Stimulated activated CD8-positive, alpha-beta memory T cell treated with anti-CD3 and anti-CD28 coated beads, Interleukin-7, amount 100 ng/mL, for 48 hours (primary cell): ENCODE measurements around the gene RNF13.
A peak's percentile ranks its signal among the peaks of the same experiment; 100 is the strongest.

Experiments used
- DNase-seq, 2 donors: peaks; one replicate each; pipeline ENCODE4 v3.0.0-alpha.2; 2020; ENCODE audit warnings: low read depth in 1 of 2; ENCODE audit errors: extremely low read depth in 1 of 2

Gene RNF13, protein sequence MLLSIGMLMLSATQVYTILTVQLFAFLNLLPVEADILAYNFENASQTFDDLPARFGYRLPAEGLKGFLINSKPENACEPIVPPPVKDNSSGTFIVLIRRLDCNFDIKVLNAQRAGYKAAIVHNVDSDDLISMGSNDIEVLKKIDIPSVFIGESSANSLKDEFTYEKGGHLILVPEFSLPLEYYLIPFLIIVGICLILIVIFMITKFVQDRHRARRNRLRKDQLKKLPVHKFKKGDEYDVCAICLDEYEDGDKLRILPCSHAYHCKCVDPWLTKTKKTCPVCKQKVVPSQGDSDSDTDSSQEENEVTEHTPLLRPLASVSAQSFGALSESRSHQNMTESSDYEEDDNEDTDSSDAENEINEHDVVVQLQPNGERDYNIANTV

DNA sequence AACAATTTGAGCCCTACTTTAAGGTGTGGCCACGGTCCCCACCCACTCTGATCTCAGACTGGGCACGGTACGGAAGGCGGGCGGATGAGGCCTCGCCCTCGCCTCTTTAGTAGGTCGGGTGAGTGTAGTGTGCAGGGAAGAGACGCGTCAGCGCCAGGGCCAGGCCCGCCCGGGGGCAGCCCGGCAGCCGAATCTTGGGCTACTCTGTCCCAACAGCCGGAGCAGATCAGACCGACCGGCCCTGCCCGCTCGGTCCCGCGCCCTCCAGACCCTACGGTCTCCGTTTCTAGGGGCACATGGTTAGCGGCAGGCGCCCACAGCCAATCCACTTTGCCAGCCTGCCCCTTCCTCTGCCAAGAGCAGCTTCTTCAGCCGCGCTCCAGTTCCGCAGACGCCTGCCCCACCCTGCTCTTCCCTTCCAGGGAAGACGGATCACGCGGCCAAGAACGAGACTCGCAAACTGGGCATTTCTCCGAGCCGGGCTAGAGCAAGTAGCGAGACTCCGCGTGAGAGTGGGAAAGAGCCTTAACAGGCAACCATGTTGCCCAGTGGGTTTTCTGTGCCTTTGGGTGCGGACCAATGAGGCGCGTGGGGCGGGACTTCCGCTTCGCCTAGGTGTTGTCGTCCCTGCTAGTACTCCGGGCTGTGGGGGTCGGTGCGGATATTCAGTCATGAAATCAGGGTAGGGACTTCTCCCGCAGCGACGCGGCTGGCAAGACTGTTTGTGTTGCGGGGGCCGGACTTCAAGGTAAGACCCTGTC, at the start of gene RNF13:
RNF13 (plus strand) TSS at position 610 of the 761 bp plus-strand sequence. CDS start 32,812 bp downstream, outside the sequence.
- DNase-seq, result peak; percentile 83 to 91

DNA sequence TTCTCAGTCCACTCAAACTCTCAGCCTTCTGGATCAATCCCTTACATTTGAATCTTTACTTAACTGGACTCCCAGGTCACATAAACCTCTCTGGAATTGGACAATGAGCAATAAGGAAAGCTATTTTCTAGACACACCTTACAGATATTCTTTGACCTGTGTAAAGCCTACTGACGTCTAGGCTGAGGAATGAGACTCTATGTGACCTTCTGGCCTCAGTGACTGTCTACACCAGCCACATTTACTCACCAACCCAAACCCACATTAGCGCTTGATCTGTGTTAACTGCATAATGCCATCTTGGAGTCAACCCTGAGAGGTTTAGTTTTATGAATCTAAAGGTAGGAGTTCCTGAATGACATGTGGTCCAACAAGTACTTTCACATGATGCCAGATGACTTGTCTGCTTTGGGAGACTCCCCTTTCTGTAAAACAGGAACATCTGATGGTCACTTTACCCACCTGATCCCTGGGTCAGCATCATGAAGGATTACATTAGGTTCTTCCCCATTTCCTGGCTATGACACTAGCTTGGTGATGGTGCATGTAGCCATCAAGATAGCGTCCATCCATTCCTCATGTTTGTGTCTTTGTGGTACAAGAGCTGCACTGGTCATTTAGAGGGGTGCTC, 49.3 kb upstream of the RNF13 start:
- DNase-seq, result no peak

DNA sequence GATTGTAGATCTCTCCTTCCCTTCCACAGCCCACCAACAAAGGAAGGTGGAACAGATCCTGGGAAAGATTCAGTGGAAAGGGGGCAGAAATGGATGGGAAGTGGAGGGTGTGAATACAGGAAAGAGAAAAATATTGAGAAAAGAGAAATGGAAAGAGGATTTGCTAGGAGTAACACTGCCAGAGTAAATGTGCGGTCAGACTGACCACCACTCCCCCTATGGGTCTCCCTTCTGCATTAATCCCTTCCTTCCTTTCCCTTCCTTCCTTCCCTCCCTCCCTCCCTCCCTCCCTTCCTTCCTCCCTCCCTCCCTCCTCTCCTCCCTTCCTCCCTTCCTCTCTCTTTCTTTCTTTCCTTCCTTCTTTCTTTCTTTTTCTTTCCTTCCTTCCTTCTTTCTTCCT, 48.7 kb upstream of the RNF13 start:
- no peak for DNase-seq

DNA sequence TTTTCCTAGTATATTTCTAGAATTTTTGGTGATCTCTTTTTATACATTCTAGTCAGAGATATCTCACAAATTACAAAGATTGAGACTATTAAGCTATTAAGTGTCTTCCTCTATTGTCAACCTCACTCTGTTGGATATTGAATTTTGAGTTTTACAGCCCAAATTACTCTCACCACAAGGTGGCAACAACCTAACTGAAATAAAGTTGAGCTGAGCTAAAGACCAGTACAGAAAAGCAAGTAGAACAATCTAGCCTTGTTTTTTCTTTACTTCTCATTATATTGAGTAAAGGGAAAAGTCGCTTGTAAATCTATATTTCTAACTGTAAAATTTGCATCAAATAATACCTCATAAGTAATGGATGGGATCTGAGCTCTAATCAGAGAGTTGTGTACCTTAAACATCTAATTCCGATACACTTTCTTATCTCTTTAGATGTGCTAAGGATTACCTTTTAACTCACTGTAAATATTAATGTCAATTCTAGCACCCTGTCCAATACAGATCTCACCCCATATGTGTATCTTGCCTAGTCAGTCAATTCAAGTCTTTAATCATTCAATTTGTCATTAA, 47.2 kb upstream of the RNF13 start:
- DNase-seq, result no peak

DNA sequence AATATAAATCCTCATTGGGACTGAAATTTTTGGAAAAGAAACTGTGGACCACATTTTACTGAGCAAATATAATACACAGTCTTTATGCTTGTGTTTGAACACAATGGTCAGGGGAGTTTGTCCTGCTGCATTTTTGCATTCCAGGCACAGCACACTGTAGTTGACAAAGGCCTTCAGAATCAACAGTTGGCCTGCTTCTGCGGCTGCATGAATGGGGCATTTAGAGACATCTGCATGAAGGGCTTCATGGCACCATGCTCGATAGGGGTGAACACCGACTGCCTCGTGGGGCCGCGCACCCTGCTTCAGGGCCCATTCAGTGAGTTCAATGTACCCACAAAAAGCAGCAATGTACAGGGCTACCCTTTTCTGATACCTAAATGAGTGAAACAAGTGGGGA, 45.3 kb upstream of the RNF13 start:
- no peak for DNase-seq

DNA sequence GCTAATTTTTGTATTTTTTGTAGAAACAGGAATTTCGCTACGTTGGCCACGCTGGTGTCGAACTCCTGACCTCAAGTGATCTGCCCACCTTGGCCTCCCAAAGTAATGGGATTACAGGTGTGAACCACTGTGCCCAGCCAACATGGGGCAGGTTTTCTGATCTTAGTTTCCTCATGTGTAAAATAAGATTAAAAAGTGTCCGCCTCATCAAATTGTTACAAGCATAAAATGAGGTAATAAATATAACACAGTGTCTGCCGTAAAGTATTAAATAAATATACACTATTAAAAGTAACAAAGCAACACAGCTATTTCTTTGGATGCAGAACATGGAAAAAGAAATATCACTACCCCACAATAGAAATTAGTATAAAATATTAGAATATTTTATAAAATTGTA, 44.3 kb upstream of the RNF13 start:
- no peak for DNase-seq

DNA sequence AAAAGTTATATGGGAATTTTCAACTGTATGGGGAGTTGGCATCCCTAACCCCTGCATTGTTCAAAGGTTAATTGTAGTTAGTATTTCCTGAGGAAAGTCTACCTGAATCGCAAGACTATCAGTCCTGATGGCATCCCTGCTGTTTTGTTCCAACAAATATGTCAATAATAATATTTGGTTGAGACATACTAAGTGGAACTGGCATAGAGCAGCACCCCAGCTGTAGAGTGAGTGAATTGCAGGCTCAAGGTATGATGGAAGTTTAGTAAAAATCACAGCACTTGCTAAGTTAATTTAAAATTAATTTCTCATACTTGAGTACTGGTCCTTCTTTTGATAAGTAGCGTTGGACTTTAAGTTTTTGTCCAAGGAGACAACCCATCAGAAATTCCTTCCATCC, 42.8 kb upstream of the RNF13 start:
- DNase-seq, result no peak

DNA sequence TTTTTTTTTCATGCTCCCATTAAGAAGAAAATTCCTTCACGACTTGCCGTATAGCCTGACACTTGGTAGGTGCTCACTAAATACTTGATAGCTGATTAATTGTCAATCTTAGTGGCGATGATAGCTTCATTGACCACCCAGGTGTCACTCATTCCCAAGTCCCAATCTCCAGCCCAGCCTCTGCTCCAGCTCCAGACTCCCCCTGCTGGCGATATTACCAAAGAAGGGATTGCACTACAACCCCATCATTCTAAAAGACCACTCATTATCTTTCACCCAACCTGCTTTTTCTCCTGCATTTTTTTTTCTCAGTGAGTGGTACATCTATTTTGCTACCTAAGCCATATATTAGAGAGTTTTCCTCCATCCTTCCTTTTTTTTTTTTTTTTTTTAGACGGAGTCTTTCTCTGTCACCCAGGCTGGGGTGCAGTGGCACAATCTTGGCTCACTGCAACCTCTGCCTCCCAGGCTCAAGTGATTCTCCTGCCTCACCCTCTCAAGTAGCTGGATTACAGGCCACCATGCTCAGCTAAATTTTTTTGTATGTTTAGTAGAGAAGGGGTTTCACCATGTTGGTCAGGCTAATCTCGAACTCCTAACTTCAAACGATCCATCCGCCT, 41.3 kb upstream of the RNF13 start:
- DNase-seq, result peak in 1 of 2 donors; percentile 18

DNA sequence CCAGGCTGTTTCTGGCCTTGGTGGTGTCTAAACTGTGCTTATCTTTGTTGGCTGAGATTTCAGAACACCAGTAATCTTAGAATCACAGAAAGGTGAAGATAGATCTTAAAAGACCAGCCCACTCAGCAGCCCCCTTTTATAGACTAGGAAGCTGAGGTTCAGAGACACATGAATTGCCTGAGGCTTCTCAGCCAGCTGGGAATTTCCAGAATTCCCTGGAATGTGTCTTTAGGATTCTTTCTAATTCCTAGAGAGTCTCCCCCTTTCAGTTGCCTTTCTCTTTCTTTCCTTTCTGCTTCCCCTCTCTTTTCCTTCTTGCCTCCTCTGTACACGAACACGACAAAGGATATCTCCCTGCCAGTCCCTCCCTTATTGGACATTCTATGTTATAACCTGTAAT, 40.2 kb upstream of the RNF13 start:
- no peak for DNase-seq

DNA sequence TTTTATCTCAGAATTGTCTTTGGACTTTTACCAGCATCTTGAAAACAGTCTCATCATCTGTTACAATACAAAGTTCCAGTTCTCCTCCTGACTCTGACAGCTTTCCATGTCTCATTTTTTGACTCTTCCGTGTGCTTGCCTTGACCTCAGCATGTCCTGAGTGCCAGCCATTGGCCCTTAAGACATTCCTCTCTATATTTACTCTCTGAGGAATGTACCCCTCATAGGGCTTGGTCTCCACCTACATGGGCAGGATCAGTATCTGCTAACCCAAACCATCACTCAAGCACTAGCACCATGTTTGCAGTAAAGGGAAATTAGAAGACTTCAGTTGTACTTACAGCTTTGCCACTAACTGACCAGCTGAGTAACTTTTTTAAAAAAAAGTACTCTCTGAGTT, 36.8 kb upstream of the RNF13 start:
- DNase-seq, result no peak

DNA sequence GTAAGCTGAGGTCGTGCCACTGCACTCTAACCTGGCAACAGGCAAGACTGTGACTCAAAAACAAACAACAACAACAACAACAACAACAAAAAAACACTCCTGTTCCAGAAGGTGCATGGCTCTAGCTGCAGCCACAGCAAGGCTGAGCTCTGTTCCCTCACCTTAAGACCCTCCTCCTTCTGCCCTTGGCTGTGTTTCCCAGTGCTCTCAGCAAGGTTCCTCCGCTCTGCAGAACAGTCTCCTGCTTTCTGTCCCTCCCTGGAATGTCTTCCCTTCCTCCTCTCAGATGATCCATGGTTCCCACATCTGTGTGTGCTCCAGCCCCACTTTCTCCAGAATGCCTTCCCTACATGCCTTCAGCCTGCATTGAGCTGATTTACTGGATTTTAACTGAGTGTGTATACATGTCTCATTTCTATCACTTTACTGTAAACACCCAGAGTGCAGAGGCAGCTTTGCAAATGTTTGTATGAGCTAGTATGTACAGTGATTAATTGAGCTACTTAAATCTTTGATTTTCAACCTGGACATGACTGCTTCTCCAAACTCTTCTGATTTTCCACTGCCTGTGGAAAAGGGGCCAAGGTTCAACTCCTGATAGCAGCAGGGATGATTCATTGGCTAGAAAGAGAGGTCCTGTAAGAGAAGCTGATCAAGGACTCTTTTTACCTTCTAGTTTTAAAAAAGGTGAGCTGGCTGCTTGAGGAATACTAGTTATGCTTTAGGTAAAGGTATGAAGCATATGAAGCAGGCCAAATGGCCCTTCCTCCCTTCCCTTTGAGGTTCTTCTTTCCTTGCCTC, 35.4 kb upstream of the RNF13 start:
- no peak for DNase-seq

DNA sequence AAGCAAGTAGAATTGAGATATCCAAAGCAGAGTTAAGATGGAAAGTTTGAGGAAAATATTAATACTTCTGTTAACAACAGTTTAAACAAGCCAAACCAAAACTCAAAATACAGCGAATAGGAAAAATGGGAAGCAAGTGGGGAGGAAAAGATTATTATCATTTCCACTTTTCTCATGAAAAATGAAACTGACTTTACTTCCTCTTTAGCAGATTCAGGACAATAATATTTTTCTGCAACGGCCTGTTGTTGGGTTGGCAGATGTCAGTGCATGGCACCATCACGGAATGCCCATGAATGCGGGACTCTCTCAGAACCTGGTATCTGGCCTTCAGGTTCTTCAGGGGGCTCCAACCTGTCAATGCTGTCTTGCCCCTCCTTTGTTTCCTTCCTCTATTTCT, 31.8 kb upstream of the RNF13 start:
- no peak for DNase-seq

DNA sequence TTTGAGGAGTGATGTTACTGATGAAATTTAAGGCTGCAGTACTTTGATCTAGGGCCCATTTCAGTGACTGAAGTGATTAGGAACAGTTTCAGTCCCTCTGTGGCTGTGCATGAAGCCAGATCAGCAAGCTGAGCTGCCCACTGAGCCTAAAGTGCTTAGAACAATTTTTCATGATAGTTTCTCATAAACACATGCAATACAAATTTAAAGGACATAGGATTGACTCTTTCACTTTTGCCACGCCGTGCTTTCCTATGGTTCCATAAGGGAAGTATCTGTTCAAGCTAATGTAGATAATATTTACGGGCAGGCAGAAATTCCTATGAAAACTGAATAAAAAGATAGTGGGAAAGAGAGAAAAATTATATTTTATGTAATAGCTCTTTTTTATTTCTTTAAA, 31.3 kb upstream of the RNF13 start:
- no peak for DNase-seq

DNA sequence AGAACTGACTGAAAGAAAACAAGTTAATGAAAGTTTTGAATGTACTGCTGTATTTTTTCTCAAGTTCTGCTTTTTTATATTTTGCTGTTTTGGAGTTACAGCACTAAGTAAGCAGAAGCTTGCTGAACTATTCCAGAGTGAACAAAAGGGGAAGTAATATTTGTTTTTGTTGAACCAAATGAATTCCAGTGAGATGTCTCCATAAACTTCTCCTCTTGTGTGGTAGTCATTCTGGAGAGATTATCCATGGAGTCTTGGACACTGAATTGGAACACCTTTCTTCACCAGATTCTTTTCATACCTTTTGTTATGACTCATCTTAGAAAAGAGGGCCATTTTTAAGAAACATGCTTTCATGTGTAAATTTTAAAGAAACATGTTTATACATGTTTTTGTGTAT, 29.4 kb upstream of the RNF13 start:
- no peak for DNase-seq

DNA sequence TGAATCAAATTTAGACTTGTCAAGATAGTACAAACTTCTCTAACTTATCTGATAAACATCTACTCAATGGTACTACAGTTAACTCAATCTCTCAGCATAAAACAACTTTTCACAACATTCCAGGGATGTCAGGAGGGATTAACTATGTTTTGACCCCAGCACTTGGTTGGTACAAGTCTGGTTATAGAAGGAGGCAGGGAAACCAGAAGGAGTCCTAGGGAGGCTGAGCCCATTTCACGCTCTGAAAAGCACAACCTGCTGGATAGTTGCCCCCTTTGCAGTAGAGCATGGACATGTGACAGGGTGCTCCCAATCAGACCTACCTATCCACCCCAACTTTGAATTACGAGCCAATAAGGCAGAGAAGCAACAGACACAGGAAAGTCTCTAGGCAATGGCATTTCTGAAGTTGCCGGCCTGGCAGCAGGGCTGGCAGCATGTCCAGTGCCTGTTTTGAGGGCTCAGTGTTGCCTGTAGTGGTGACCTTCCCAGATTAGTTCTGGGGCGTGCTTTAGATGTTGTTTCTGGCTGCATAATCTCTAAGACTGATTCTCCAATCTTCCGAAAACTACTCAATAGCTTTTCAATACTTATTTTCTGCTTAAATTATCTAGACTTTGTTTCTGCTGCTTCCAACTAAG, 28.8 kb upstream of the RNF13 start:
- DNase-seq, result no peak

DNA sequence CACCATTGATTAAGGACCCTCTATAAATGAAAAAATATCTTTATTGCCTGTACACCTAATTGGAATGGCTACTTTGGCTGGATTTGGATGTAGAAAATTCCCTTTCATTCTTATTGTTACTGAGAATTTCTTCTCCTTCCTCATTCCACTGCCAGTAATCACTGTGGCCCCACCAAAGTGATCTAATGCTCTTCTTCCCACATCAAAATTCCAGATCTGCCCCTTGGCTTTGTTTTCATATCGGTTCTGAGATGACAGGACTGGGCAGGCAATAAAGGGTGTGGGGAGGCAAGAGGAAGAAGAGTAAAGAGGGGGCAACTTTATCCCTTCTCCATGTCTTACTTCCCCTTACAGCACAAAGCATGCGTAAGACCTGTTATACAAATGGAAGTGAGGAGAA, 22.7 kb upstream of the RNF13 start:
- DNase-seq, result no peak

DNA sequence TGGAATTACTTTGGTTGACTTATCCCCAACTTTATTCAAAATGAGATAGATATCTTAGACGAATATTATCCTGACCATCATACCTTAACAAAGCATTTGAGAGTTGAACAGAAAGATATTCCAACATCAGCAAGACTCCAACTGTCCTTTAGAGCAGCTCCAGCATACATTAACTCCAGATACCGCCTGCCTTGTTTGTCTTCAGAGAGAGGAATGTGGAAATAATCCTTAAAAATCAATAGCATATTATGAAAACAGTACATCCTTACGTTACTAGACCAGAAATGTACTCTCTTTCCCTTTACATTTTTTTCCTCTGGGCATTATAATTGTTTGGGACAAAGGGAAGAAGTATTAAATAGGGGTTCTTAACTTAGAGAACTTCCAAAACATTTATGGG, 22.3 kb upstream of the RNF13 start:
- DNase-seq, result no peak

DNA sequence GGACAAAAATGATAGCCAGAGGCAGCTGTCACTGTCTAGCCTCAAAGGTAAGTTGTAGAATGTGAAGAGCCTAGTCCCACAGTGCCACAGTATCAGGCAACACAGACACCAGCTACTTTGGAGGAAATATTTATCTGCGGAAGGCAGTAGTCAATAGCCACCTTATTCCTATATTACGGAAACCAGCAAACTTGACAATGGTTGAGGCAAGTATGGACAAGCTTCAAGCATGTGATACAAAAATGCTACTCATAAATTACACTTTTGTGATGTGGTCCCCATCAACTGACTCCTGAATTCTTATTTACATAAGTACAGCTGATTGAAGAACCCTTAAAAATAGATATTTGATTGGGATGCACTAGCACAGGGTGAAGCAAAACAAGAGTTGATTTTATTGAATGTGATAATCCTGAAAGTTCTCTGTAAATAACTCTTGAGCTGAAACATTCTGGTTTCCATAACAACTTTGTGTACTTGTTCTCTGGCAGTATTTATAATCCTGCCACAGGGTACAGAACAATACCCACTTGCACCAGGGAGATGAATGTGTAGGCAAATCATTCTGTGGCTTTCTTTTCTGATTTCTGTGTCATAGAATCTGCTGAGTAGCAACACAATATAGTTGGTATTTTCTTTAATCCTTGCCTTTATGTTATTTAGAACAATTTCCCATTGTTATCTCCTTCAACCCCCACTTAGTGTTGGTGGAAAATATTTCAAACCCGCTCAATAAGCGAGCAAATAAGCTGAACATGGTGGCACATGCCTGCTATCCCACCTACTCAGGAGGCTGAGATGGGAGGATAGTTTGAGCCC, 20.4 kb upstream of the RNF13 start, which contains the start of gene ANKUB1:
ANKUB1 (minus strand) TSS at position 103 of the 819 bp plus-strand sequence. CDS start 188 bp downstream, outside the sequence.
- no peak for DNase-seq

DNA sequence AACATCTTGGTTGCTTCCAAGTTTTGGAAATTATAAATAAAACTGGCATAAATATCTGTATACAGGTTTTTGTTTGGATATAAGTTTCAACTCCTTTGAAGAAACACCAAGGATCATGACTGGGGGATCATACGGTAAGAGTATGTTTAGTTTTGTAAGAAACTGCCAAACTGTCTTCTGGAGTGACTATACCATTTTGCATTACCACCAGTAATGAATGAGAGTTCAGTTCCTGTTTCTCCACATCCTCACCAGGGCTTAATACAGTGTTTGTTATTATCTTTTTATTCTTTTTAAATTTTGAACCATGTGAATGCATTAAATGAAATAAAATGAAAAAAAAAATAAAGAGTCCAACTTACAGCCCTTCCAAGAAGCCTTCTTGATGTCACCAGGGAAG, 17.0 kb upstream of the RNF13 start:
- no peak for DNase-seq
